GM19239 (cell line): ENCODE data around the gene ZW10.
"Not testable (repeated sequence)": the region's sequence is repeated elsewhere in the genome, so short reads cannot be mapped to it uniquely, and the experiment has no call there.

Experiments used
- DNase-seq: peaks from one replicate; pipeline ENCODE4 v3.0.0; 2011; ENCODE audit warnings: low spot score; ENCODE audit not compliant: insufficient read length
- FAIRE-seq: peaks from 2 replicates; lab custom pipeline; 2011; peaks lifted over from hg19 to GRCh38; lab: Jason Lieb, UNC

ZW10 gene

GRCh38 chr11:113705871-113706655 is 67.4 kb downstream of the ZW10 start, which contains the start of gene TMPRSS5:
Gene TMPRSS5, minus strand, starts transcription at chr11:113706308. Its CDS starts 84 bp downstream, at chr11:113706224.
- DNase-seq (no peak), FAIRE-seq (no peak)

GRCh38 chr11:113703551-113703950 is 69.9 kb downstream of the ZW10 start:
- not testable (repeated sequence) for DNase-seq, FAIRE-seq

GRCh38 chr11:113701491-113701890 is 72.0 kb downstream of the ZW10 start:
- FAIRE-seq (no peak), DNase-seq (no peak)

- DNase-seq (no peak), FAIRE-seq (no peak)
Observed at GRCh38 chr11:113698515-113698914, 75.0 kb downstream of the ZW10 start.

GRCh38 chr11:113697756-113698407 is 75.6 kb downstream of the ZW10 start:
- no peak for FAIRE-seq

GRCh38 chr11:113697111-113697510 is 76.4 kb downstream of the ZW10 start:
- no peak for FAIRE-seq
- no peak for DNase-seq

More at GRCh38 chr11:113697756-113698407, 75.6 kb downstream of the ZW10 start:
- DNase-seq, result no peak

GRCh38 chr11:113695207-113695606 is 78.3 kb downstream of the ZW10 start:
- no peak for FAIRE-seq
- no peak for DNase-seq

- DNase-seq (no peak), FAIRE-seq (no peak)
Observed at GRCh38 chr11:113694390-113694789, 79.1 kb downstream of the ZW10 start.

GRCh38 chr11:113693030-113693429 is 80.5 kb downstream of the ZW10 start:
- FAIRE-seq (no peak), DNase-seq (no peak)

- no peak for FAIRE-seq
- no peak for DNase-seq
Observed at GRCh38 chr11:113690619-113691569, 82.6 kb downstream of the ZW10 start.

- DNase-seq (no peak), FAIRE-seq (no peak)
Observed at GRCh38 chr11:113689768-113690618, 83.5 kb downstream of the ZW10 start.

- FAIRE-seq, result no peak
- DNase-seq, result no peak
Observed at GRCh38 chr11:113685654-113686359, 87.7 kb downstream of the ZW10 start.

GRCh38 chr11:113684496-113684895 is 89.0 kb downstream of the ZW10 start:
- DNase-seq, result no peak
- FAIRE-seq, result no peak

GRCh38 chr11:113683481-113684046 is 89.9 kb downstream of the ZW10 start:
- FAIRE-seq (no peak), DNase-seq (no peak)
